Coronary artery (tissue), 2 donors: ENCODE results near the gene NAA40.

Source experiments
- DNase-seq: peaks from one replicate; pipeline ENCODE4 v3.0.0-alpha.2; 2017; ENCODE audit warnings: low spot score
- H3K27ac ChIP-seq, 2 donors: fragments of 200-600 bp; sonication (generic); one replicate each; pipeline ENCODE4 v1.5.1; 2016 to 2019
- H3K4me3 ChIP-seq: fragments of 200-600 bp; sonication (generic); 2 replicates; pipeline ENCODE4 v1.5.1; 2016; ENCODE audit warnings: mild to moderate bottlenecking, moderate library complexity
- TF ChIP-seq, protein P1 (sequence below): fragments of 200-600 bp; sonication (generic); IDR thresholded peaks from one replicate; pipeline ENCODE4 v1.5.1; 2019; ENCODE audit warnings: antibody characterized with exemption

The NAA40 gene

DNA sequence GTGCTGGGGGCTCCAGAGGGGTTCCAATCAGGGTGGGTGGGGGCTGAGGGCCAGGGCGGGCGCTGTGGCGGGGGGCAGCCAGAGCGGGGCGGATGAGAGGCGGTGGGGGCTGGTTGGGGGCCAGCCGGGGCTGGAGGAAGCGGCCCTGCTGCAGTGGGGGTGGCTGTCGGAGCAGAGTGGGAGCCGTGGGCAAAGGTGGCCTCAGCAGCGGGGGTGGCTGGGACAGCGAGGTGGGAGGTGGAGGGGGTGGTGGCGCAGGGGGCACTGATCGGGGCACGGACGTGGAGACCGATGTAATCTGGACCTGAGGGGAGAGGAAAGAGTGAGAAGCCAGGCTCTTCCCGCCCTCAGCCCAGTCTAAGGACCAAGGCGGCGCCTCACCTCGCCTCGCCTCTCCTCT is 26.9 kb upstream of the NAA40 start:
- Histone ChIP-seq H3K4me3 (no peak overlapping the region), H3K27ac (peak overlapping the region in 1 of 2 donors; percentile 38)
- TF ChIP-seq, protein P1, sequence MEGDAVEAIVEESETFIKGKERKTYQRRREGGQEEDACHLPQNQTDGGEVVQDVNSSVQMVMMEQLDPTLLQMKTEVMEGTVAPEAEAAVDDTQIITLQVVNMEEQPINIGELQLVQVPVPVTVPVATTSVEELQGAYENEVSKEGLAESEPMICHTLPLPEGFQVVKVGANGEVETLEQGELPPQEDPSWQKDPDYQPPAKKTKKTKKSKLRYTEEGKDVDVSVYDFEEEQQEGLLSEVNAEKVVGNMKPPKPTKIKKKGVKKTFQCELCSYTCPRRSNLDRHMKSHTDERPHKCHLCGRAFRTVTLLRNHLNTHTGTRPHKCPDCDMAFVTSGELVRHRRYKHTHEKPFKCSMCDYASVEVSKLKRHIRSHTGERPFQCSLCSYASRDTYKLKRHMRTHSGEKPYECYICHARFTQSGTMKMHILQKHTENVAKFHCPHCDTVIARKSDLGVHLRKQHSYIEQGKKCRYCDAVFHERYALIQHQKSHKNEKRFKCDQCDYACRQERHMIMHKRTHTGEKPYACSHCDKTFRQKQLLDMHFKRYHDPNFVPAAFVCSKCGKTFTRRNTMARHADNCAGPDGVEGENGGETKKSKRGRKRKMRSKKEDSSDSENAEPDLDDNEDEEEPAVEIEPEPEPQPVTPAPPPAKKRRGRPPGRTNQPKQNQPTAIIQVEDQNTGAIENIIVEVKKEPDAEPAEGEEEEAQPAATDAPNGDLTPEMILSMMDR, result no peak
- no peak for DNase-seq

DNA sequence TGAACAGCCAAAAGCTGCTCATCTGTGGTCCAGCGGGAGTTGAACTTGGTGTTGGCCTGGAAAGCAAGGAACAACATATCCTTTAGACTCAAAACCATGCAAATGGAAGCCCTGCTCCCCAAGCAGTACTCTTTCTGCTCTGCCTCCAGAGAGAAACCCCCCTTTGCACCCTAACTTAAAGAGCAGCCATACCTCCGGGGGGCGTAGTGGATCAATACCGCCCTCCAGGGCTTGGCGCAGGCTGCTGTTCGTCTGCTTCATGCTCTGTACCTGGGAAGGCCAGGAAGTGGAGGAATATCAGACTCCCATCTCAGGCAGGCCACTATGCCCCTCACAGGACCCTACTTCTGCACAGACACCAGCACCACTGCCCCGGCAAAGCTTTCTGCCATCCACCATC is 26.1 kb upstream of the NAA40 start:
- DNase-seq, result no peak
- H3K27ac ChIP-seq, result no peak overlapping the region
- H3K4me3 ChIP-seq, result no peak overlapping the region
- TF ChIP-seq, protein P1, result no peak

DNA sequence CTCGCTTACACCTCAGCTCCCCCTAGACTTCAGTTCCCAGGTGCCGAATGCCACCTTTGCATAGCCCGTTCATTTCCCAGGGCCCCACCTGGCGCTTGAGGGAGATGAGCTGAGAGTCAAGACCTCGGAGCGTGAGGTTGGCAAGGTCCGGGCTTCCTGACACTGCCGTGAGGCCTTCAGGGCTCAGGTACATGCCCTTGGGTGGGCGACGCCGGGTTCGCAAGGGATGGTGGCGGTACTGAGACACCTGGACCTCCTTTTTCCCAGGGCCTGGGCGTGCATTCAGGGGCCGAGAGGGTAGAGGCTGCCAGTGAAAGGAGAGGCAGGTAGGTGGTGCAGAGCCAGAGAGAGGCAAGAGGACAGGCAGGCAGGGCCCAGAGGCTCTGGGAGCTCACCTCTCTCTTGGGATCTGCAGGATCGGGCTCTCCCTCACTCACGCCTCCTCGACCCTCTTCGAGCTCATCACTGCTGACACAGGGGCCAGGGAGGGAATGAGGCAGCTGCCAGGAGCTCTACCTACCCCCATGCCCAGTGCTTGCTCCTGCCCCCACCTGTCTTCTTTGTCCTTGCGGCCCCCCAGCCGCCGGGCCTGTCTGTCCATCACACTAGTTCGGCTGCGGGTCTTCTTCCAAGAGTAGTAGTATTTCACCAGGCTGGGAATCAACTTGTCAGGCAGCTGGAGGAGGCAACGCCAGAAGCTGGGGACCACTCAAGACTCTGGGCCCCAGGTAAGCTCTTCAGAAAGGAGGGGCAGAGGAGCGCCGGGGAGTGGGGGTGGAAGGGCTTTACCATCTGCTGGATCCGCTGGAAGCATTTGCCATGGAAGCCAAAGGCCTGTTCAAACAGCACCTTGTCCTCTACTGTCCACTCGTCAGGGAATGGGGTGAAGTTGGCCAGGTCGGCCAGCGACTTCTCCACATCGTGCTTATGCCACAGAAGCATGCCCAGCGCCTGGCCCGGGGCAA is 24.7 kb upstream of the NAA40 start:
- DNase-seq, result no peak
- TF ChIP-seq, protein P1, result no peak
- Histone ChIP-seq H3K4me3 (no peak overlapping the region), H3K27ac (no peak overlapping the region)

DNA sequence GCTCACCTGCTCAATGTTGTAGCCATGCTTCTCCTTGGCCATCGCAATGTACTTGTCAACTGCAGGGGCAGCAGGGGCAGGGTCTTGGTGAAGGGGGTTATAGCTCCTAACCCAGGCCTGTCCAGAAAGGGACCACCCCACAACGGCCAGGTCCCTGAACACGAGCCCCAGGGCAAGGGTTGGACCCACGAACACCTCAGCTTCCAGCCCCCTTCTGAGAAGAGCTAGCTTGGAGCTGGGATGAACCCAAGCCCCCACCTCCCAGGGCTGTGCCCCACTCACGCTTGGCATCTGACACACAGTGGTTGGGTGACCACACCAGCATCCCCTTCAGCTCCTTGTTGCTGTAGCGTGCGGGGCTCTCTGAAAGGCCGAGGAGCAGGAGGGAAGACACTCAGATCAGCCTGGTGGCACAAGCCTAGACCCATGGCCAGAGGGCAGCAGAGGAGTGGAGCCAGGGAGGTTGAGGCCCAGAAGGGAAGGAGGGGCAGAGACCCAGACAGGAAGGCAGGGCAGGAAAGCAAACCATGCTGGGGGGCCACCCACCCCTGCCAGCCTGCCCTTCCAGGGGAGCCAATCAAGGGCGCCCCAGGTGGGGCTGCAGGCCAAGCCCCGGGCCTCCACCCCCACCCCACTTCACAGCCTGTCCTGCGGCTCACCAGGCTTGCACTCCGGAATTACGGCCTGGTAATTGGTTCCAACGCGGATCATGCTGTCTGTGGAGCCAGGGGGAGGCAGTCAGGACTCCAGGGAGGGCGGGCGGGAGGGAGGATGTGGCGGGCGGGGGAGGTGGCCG is 23.7 kb upstream of the NAA40 start:
- TF ChIP-seq, protein P1, result no peak
- no peak overlapping the region for H3K4me3 ChIP-seq
- H3K27ac ChIP-seq, result peak overlapping the region in 1 of 2 donors; percentile 98
- DNase-seq, result no peak

DNA sequence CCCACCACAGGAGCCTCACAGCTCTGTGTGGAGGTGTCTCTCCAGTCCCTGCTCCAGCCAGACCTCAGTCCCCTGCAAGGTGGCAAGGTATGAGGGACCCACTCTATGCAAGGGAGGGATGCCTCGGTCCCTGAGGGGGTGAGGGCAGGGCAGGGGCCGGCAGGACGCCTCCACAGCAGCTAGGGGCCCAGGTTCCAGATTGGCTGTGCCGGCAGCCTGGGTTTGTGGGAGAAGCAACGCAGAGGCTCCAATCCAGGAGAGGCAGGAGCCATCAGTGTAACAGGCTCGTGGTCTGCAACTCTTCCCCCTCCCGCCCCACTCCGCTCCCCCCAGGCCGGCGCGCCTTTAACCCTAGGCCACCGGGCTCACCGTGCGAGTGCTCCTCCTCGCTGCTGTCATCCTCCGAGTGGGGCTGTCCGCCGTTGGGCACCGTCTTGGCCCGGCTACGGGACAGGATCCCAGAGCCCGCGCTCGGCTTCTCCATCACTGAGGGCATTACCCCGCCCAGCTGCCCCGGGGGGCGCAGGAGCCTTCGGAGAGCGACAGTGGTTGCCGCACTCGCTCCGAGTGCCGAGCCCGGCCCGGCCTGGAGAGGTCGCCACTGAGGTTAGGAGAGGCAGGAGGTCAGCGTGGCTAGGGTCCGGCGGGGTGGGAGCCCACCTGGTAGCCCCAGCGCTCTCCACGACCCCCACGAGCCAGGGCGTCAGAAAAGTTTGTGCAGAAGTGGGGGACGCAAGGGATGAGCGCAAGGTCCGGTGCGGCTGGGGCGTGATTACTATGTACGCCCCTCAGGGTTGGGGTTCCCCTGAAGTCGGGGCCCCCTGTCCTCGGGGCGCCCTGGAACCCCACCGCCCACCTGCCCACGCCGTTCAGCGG is 22.6 kb upstream of the NAA40 start:
- peak overlapping the region; percentile 85 for H3K4me3 ChIP-seq
- peak overlapping the region; percentile 89 to 98 for H3K27ac ChIP-seq
- no peak for DNase-seq
- TF ChIP-seq, protein P1, result peak; percentile 55

DNA sequence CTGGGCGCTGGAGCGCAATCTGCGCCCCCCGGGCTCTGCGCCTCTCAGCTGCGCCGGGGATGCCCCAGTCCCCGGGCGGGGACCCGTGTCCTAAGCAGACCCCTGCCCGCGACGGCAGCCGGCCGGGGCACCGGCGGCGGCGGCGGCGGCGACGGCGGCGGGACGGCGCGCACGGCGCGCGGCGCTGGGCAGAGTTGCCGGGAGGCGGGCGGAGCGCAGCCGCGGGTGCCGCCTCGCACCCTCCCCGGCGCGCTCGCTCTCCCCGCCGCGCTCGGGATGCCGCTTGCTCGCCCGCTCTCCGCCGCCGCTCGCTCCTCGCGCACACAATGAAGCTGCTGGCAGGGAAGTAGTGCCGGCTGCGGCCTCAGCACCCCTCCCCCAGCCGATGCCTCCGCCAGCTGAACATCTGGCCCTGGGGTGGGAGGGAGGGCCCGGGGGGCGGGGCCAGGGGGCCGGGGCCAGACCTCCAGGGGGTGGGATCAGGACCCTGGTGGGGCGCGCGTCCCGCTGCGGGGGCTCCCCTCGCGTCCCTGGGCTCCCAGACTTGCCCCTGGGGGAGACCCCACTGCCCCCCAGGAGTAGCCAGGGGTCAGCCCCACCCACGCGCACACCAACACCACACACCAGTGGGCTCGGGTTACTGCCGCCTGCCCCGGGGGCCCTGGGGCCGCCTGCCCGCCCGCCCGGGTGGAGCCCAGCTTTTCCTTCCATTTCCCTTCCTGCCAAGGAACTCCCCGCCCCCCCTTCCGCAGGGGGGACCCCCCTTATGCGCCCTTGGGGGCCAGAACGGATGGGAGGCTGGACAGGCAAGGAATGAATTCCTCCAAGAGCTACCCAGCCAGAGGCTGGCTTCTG is 21.7 kb upstream of the NAA40 start, which contains the start of gene RCOR2:
Gene RCOR2, minus strand, starts transcription at position 328 of the 855 bp plus-strand sequence. CDS start 708 bp downstream, outside the sequence.
- TF ChIP-seq, protein P1, result no peak
- no peak for DNase-seq
- H3K4me3 ChIP-seq, result peak within 1 kb of the TSS; percentile 85
- H3K27ac ChIP-seq, result peak within 1 kb of the TSS; percentile 89 to 98
